GM23248 (cell line): Measurements from ENCODE around the gene CACNG4.

ENCODE experiments used
- EZH2 ChIP-seq: fragments of 200-600 bp; sonication (generic); IDR thresholded peaks from 2 replicates; pipeline ENCODE4 v1.6.1; 2018; ENCODE audit warnings: antibody characterized with exemption, mild to moderate bottlenecking; ENCODE audit not compliant: insufficient read depth, poor library complexity, severe bottlenecking
- EZH2phosphoT487 ChIP-seq: fragments of 200-600 bp; sonication (generic); IDR thresholded peaks from 2 replicates; pipeline ENCODE4 v1.6.1; 2018; ENCODE audit warnings: antibody characterized with exemption, moderate library complexity, mild to moderate bottlenecking, low read depth; ENCODE audit not compliant: insufficient read depth

- TF ChIP-seq EZH2phosphoT487: no peak
- no peak for TF ChIP-seq EZH2
Measured at GRCh38 chr17:66985338-66986237, 21.1 kb downstream of the CACNG4 start.
